Esophagus muscularis mucosa (tissue), 4 donors: ENCODE results near the gene SUFU.

ENCODE experiments used
- EP300 ChIP-seq: sonication (generic); formaldehyde crosslinking; IDR thresholded peaks from one replicate; pipeline ENCODE4 v1.6.1; 2017; ENCODE audit warnings: antibody characterized with exemption
- POLR2A ChIP-seq: fragments of 450-650 bp; IDR thresholded peaks from one replicate; pipeline ENCODE4 v1.6.1; 2017; ENCODE audit warnings: antibody characterized with exemption, moderate library complexity, mild to moderate bottlenecking, low read depth
- POLR2AphosphoS5 ChIP-seq, 2 donors: sonication (generic); formaldehyde crosslinking; IDR thresholded peaks; one replicate each; pipeline ENCODE4 v1.6.1; 2017; ENCODE audit warnings: antibody characterized with exemption in 2 of 2
- TF ChIP-seq, protein P1 (sequence below), 3 experiments: fragments of 200-600 bp in 2 of 3; fragments of 450-650 bp in 1 of 3; sonication (generic) in 2 of 3; IDR thresholded peaks; one replicate each; pipeline ENCODE4 v1.5.1; 2017 to 2019; ENCODE audit warnings: antibody characterized with exemption in 3 of 3, mild to moderate bottlenecking in 2 of 3, moderate library complexity in 1 of 3

DNA sequence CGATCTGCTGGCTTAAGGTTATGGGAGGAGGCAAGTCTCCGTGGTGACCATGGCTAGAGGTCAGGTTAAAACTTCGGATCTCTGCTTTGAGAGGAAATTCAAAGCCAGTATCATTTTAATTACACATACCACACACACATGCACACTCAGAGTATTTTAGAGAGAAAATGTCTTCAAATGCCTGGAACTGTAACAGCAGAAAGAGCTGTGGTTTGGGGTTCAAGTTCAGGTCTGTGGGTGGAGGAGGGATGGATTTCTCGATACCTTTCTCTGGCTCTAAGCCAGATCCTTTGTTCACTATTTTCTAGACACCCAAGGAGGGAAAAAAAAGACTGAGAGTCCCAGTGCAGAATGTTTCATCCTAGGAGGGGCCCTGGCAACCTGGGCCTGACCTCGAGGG is 177.9 kb downstream of the SUFU start:
- TF ChIP-seq, protein P1, sequence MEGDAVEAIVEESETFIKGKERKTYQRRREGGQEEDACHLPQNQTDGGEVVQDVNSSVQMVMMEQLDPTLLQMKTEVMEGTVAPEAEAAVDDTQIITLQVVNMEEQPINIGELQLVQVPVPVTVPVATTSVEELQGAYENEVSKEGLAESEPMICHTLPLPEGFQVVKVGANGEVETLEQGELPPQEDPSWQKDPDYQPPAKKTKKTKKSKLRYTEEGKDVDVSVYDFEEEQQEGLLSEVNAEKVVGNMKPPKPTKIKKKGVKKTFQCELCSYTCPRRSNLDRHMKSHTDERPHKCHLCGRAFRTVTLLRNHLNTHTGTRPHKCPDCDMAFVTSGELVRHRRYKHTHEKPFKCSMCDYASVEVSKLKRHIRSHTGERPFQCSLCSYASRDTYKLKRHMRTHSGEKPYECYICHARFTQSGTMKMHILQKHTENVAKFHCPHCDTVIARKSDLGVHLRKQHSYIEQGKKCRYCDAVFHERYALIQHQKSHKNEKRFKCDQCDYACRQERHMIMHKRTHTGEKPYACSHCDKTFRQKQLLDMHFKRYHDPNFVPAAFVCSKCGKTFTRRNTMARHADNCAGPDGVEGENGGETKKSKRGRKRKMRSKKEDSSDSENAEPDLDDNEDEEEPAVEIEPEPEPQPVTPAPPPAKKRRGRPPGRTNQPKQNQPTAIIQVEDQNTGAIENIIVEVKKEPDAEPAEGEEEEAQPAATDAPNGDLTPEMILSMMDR (IDR thresholded peaks at IDR 0.05), result no peak
- TF ChIP-seq EP300 (no peak), POLR2AphosphoS5 (IDR thresholded peaks at IDR 0.05) (no peak), POLR2A (no peak)
